ENCODE measurements around the gene PIM3.

Gene PIM3

DNA sequence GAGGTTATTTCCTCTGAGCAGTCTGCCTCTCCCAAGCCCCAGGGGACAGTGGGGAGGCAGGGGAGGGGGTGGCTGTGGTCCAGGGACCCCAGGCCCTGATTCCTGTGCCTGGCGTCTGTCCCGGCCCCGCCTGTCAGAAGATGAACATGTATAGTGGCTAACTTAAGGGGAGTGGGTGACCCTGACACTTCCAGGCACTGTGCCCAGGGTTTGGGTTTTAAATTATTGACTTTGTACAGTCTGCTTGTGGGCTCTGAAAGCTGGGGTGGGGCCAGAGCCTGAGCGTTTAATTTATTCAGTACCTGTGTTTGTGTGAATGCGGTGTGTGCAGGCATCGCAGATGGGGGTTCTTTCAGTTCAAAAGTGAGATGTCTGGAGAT, 3.1 kb downstream of the PIM3 start:
- Histone ChIP-seq H3K27me3 (peaks cover 10% of the 10 kb centered on the region), H3K4me3 (ENCODE audit: low read depth in 1 of 2, low read length in 1 of 2) (peak overlapping the region; percentile 94 to 99), H3K4me1 (ENCODE audit: control insufficient read depth in 1 of 2, insufficient read depth in 1 of 2, low read depth in 1 of 2, low read length in 1 of 2) (peaks cover 73% of the 10 kb centered on the region in 2 experiments), H3K27ac (peak overlapping the region; percentile 98), H3K36me3 (peaks cover 46% of the 10 kb centered on the region), H3K9me3 (no peaks in the 10 kb centered on the region)
- TF ChIP-seq, protein P1, sequence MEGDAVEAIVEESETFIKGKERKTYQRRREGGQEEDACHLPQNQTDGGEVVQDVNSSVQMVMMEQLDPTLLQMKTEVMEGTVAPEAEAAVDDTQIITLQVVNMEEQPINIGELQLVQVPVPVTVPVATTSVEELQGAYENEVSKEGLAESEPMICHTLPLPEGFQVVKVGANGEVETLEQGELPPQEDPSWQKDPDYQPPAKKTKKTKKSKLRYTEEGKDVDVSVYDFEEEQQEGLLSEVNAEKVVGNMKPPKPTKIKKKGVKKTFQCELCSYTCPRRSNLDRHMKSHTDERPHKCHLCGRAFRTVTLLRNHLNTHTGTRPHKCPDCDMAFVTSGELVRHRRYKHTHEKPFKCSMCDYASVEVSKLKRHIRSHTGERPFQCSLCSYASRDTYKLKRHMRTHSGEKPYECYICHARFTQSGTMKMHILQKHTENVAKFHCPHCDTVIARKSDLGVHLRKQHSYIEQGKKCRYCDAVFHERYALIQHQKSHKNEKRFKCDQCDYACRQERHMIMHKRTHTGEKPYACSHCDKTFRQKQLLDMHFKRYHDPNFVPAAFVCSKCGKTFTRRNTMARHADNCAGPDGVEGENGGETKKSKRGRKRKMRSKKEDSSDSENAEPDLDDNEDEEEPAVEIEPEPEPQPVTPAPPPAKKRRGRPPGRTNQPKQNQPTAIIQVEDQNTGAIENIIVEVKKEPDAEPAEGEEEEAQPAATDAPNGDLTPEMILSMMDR (IDR thresholded peaks at IDR 0.05), result no peak

DNA sequence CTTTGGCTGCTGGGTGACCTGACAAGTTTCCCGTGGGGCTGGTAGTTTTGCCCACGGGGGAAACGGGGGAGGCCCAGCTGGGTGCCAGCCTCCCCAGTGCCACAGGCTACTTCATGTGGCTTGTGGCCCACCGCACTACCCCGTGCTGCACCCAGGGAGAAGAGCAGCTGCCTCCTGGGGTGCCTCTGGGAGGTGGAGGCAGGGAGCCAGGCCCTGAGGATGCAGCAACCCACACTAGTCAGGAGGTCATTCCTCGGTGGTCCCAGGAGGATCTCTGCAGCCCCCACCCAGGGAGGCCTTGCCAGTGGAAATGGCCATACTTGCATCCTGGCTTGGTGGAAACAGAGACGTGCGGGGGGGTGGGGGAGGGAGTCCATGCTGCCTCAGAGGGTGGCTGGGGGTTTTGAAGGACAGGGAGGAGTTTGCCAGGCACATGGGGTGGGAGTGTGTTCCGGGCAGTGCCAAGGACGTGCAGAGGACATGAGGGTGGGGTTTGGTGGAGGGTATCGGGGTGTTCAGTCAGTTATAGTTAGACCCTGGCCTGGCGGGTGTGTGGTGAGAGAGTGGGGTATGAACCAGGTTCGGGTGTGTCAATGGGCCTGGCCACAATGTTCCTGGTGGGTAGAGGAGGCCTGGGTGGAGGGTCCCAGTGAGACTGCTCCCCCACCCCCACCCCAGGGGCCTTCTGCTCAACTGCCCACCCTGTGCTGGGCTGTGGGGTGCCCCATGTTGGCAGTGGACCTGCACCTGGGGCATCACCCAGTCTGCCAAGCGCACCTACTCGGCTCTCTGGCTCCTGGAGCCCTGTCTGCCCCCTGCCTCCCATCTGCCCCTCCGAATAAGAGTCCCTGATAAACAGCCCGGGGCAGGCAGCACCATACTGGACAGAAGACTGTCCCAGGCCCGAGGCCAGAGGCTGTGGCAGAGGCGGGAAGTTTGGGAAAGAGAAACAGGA, 3.8 kb downstream of the PIM3 start:
- TF ChIP-seq, protein P1 (IDR thresholded peaks at IDR 0.05), result no peak
- Histone ChIP-seq H3K36me3 (peaks cover 46% of the 10 kb centered on the region), H3K27ac (peak overlapping the region; percentile 98)

GRCh38 chr22:49965091-49966040, 4.8 kb downstream of the PIM3 start:
- Histone ChIP-seq H3K9me3 (no peaks in the 10 kb centered on the region), H3K27ac (peak overlapping the region; percentile 98), H3K4me1 (ENCODE audit: control insufficient read depth in 1 of 2, insufficient read depth in 1 of 2, low read depth in 1 of 2, low read length in 1 of 2) (peaks cover 61 to 69% of the 10 kb centered on the region in 2 experiments), H3K27me3 (peaks cover 22% of the 10 kb centered on the region), H3K36me3 (peaks cover 46% of the 10 kb centered on the region), H3K4me3 (ENCODE audit: low read depth in 1 of 2, low read length in 1 of 2) (peak overlapping the region in 1 of 2 experiments; percentile 99)
- TF ChIP-seq, protein P1 (IDR thresholded peaks at IDR 0.05), result no peak

More for the DNA sequence above, 3.8 kb downstream of the PIM3 start:
- Histone ChIP-seq H3K9me3 (no peaks in the 10 kb centered on the region), H3K27me3 (peaks cover 13% of the 10 kb centered on the region), H3K4me3 (ENCODE audit: low read depth in 1 of 2, low read length in 1 of 2) (peak overlapping the region in 1 of 2 experiments; percentile 99), H3K4me1 (ENCODE audit: control insufficient read depth in 1 of 2, insufficient read depth in 1 of 2, low read depth in 1 of 2, low read length in 1 of 2) (peaks cover 65 to 66% of the 10 kb centered on the region in 2 experiments)

GRCh38 chr22:49966041-49966773, 5.6 kb downstream of the PIM3 start:
- Histone ChIP-seq H3K36me3 (peaks cover 46% of the 10 kb centered on the region), H3K4me1 (ENCODE audit: control insufficient read depth in 1 of 2, insufficient read depth in 1 of 2, low read depth in 1 of 2, low read length in 1 of 2) (peaks cover 69 to 77% of the 10 kb centered on the region in 2 experiments), H3K9me3 (no peaks in the 10 kb centered on the region), H3K27me3 (peaks cover 31% of the 10 kb centered on the region), H3K27ac (peak overlapping the region; percentile 98), H3K4me3 (ENCODE audit: low read depth in 1 of 2, low read length in 1 of 2) (peak overlapping the region; percentile 49 to 53)
- TF ChIP-seq, protein P1 (IDR thresholded peaks at IDR 0.05), result no peak

Data from neutrophil (primary cell).